GM12878 (cell line): ENCODE measurements around the gene ZER1. TPM values are rescaled to one million over a fixed set of nuclear protein-coding genes. Genes with fewer than 3 reads are reported as not detected.

Experiments
- ATAC-seq: fragments of 200-7000 bp; cut with Tn5 transposase; 3 replicates; pipeline ENCODE4 v1.9.1; 2020; ENCODE audit warnings: mild to moderate bottlenecking, moderate library complexity
- BruUV-seq: library from RNA; stranded (reverse); fragments of 400-500 nt; replicated peaks from 2 replicates; lab custom pipeline; 2021; lab: Mats Ljungman, UMichigan
- CTCF ChIA-PET: fragments of 300-600 bp; sonication (Branson Sonifier 250); formaldehyde crosslinking; extraction: SDS; loops from one replicate; lab custom pipeline; 2021; ENCODE audit warnings: inconsistent platforms; lab: Yijun Ruan, JAX
- POLR2A ChIA-PET: fragments of 350-600 bp; formaldehyde crosslinking; extraction: SDS; loops from one replicate; lab custom pipeline; 2021; ENCODE audit warnings: inconsistent platforms; lab: Charles Lee
- RAD21 ChIA-PET: fragments of 300-600 bp; sonication (Branson Sonifier 250); formaldehyde crosslinking; loops from one replicate; lab custom pipeline; 2023; ENCODE audit warnings: antibody characterized with exemption; ENCODE audit not compliant: unreplicated experiment; lab: Charles Lee
- SMC1A ChIA-PET: fragments of 300-600 bp; sonication (Branson Sonifier 250); formaldehyde crosslinking; loops from one replicate; lab custom pipeline; 2023; ENCODE audit not compliant: unreplicated experiment, uncharacterized antibody; lab: Charles Lee
- DNase-seq: peaks from one replicate; pipeline ENCODE4 v3.0.0-alpha.2; 2011; ENCODE audit warnings: low read depth, low spot score
- FAIRE-seq: peaks from 3 replicates; lab custom pipeline; 2011; peaks lifted over from hg19 to GRCh38; lab: Jason Lieb, UNC
- H2AFZ ChIP-seq: 2 replicates; pipeline ENCODE4 v1.6.0; 2011; ENCODE audit warnings: low read depth, low read length, control low read depth; ENCODE audit not compliant: control insufficient read depth
- H3K27ac ChIP-seq: 2 replicates; pipeline ENCODE4 v1.5.1; 2011; ENCODE audit warnings: control low read depth; ENCODE audit not compliant: control insufficient read depth, insufficient read depth
- H3K27me3 ChIP-seq, 2 experiments: replicated peaks in 1 of 2; 2 replicates each; pipeline versions ENCODE4 v1.6.0 to v1.6.1; 2011; ENCODE audit warnings: low read length in 1 of 2; ENCODE audit not compliant: control insufficient read depth in 2 of 2, insufficient read depth in 2 of 2
- H3K36me3 ChIP-seq, 2 experiments: 2 replicates each; pipeline ENCODE4 v1.5.1; 2011; ENCODE audit warnings: low read length in 1 of 2; ENCODE audit not compliant: control insufficient read depth in 2 of 2, insufficient read depth in 2 of 2
- H3K4me1 ChIP-seq: 2 replicates; pipeline ENCODE4 v1.6.1; 2011; ENCODE audit warnings: mild to moderate bottlenecking, low read length, moderate library complexity, mixed read lengths; ENCODE audit not compliant: control insufficient read depth, insufficient read depth
- H3K4me2 ChIP-seq: 2 replicates; pipeline ENCODE4 v1.6.0; 2011; ENCODE audit warnings: control low read depth; ENCODE audit not compliant: control insufficient read depth, insufficient read depth
- H3K4me3 ChIP-seq: fragments of 200-600 bp; sonication (generic); 2 replicates; pipeline ENCODE4 v1.5.1; 2016
- H3K79me2 ChIP-seq: 2 replicates; pipeline ENCODE4 v1.6.0; 2011; ENCODE audit warnings: low read length; ENCODE audit not compliant: control insufficient read depth, insufficient read depth
- H3K9ac ChIP-seq: 2 replicates; pipeline ENCODE4 v1.8.0; 2011; ENCODE audit warnings: low read length, control low read depth, mixed read lengths; ENCODE audit not compliant: control insufficient read depth, insufficient read depth
- H3K9me3 ChIP-seq: replicated peaks from 3 replicates; pipeline ENCODE4 v1.5.1; 2011; ENCODE audit warnings: mild to moderate bottlenecking, low read length; ENCODE audit not compliant: control insufficient read depth, insufficient read depth
- H4K20me1 ChIP-seq: 2 replicates; pipeline ENCODE4 v1.6.0; 2011; ENCODE audit not compliant: control insufficient read depth, insufficient read depth
- CUX1 ChIP-seq: IDR thresholded peaks from 2 replicates; pipeline ENCODE4 v1.6.1; 2012; ENCODE audit warnings: improper control_type of control experiment, low read depth, low read length; ENCODE audit not compliant: insufficient replicate concordance
- NKRF ChIP-seq: fragments of 450-650 bp; conservative IDR thresholded peaks from 2 replicates; pipeline ENCODE4 v1.6.1; 2017; ENCODE audit warnings: mild to moderate bottlenecking, moderate library complexity
- POU2F2 ChIP-seq: IDR thresholded peaks from 3 replicates; pipeline ENCODE4 v1.6.1; 2011; ENCODE audit warnings: low read depth, mild to moderate bottlenecking, low read length, borderline replicate concordance
- ZNF207 ChIP-seq: fragments of 450-650 bp; IDR thresholded peaks from 2 replicates; pipeline ENCODE4 v1.6.1; 2014; ENCODE audit warnings: antibody characterized with exemption, mild to moderate bottlenecking, borderline replicate concordance
- ZNF274 ChIP-seq: IDR thresholded peaks from one replicate; pipeline ENCODE4 v1.8.0; 2011; ENCODE audit not compliant: insufficient read length, insufficient read depth
- WGBS: methylation state at CpG from one replicate; pipeline ENCODE4 v1.1.6; 2016; ENCODE audit warnings: low lambda C conversion rate; ENCODE audit not compliant: insufficient replicate concordance, insufficient coverage; ENCODE audit errors: missing lambda C conversion rate; 5-methylcytosine and 5-hydroxymethylcytosine counted together
- in situ Hi-C: fragments of 300-500 bp; cut with MboI; formaldehyde crosslinking; loops from 9 replicates; pipeline ENCODE4 v1.14.3; 2018; ENCODE audit warnings: mixed read lengths
- intact Hi-C: fragments of 100-400 bp; cut with micrococcal nuclease; formaldehyde crosslinking; loops from one replicate; pipeline ENCODE4 v1.14.2; 2022; ENCODE audit not compliant: unreplicated experiment
- polyA plus RNA-seq, 11 experiments: library from polyadenylated mRNA; depleted of rRNA in 4 of 11; unstranded in 6 of 11; stranded (reverse) in 5 of 11; fragments of >200 nt; fragmentation: Nextera tagmentation in 4 of 11; fragmentation: Illumina TruSeq in 1 of 11; extraction: Ambion mirVana in 4 of 11; extraction: Trizol in 1 of 11; gene quantifications; 1 replicate in 1 of 11; 2 replicates in 10 of 11; pipeline versions ENCODE4 v1.2.1 to v1.2.3, GENCODE V29; 2011 to 2016; ENCODE audit warnings: inconsistent platforms in 2 of 11, missing spikeins in 2 of 11, low read depth in 1 of 11
- total RNA-seq, 4 experiments: library from RNA; depleted of rRNA in 3 of 4; stranded (reverse); fragments of >200 nt in 3 of 4; fragmentation: Illumina TruSeq in 1 of 4; extraction: Trizol in 1 of 4; gene quantifications; 2 replicates each; pipeline versions ENCODE4 v1.2.1 to v1.2.3, GENCODE V29; 2013 to 2021

The ZER1 gene
- total and polyA plus RNA-seq, 10 of the 15 experiments (the other 5 are each of a cell fraction or from before 2014, with no cell fraction given): 0.32 to 16.9 (median 7.9) TPM

DNA sequence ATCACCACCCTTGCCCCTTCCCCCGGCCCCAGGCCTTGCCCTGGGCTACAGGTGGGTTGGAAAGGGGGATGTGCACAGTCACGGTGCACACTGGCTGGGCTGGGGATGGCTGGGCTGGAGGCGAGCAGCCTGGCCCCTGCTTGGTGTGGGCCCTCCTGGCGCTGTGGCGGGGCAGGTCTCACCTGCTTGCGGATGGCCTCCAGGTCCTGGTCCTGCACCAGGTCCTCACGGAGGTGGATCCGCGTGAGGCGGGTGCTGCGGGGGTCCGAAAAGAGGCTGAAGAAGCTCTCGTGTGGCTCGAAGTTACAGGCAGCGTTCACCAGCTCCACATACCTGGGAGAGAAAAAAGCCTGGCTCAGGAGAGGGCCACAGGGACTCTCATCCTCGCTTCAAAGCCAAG, 18.1 kb downstream of the ZER1 start:
- H3K9ac ChIP-seq: no peak overlapping the region
- POLR2A ChIA-PET: interaction anchor here (0.6 kb wide), 2 partner anchors 15 to 266 kb away, joined by 4 to 5 read pairs; no protein-coding TSS in a partner anchor
- no peak for TF ChIP-seq NKRF
- TF ChIP-seq CUX1: no peak
- TF ChIP-seq POU2F2: no peak
- no peak for TF ChIP-seq ZNF207
- no peak for TF ChIP-seq ZNF274
- TF ChIP-seq, all 136 proteins: peak for 0
- no peak overlapping the region for H3K4me3 ChIP-seq
- intact Hi-C loops (no loop called here), in situ Hi-C loops (no loop called here)
- no peaks in the 10 kb centered on the region; a peak in 1 of 4 replicates for H3K36me3 ChIP-seq
- 80% methylated on average over 16 of the region's 16 CpGs for WGBS
- FAIRE-seq (no peak), ATAC-seq (no peak), DNase-seq (no peak)
- BruUV-seq: no TSS peak
- no peak overlapping the region for H3K27ac ChIP-seq
- H4K20me1 ChIP-seq: no peaks in the 10 kb centered on the region
- no peak overlapping the region for H3K4me2 ChIP-seq
- H3K9me3 ChIP-seq: no peaks in the 10 kb centered on the region
- SMC1A ChIA-PET: interaction anchor here (0.7 to 1.2 kb wide), 2 partner anchors 14 to 18 kb away, joined by 3 read pairs; no protein-coding TSS in a partner anchor
- no peak overlapping the region for H2AFZ ChIP-seq
- no peaks in the 10 kb centered on the region for H3K27me3 ChIP-seq
- no peaks in the 10 kb centered on the region for H3K79me2 ChIP-seq
- H3K4me1 ChIP-seq: no peaks in the 10 kb centered on the region
- CTCF ChIA-PET: interaction anchor here (0.6 to 1.1 kb wide), 2 partner anchors 55 to 315 kb away, joined by 3 to 4 read pairs; no protein-coding TSS in a partner anchor
- RAD21 ChIA-PET: interaction anchor here (0.5 kb wide), 1 partner anchor 16 kb away, joined by 3 read pairs; no protein-coding TSS in a partner anchor
